AG20443 (cell line): ENCODE data around the gene PTPRM.

Experiments used
- DNase-seq: peaks from one replicate; pipeline ENCODE4 v3.0.0; 2012; ENCODE audit warnings: low spot score, mixed read lengths

The PTPRM gene

DNA sequence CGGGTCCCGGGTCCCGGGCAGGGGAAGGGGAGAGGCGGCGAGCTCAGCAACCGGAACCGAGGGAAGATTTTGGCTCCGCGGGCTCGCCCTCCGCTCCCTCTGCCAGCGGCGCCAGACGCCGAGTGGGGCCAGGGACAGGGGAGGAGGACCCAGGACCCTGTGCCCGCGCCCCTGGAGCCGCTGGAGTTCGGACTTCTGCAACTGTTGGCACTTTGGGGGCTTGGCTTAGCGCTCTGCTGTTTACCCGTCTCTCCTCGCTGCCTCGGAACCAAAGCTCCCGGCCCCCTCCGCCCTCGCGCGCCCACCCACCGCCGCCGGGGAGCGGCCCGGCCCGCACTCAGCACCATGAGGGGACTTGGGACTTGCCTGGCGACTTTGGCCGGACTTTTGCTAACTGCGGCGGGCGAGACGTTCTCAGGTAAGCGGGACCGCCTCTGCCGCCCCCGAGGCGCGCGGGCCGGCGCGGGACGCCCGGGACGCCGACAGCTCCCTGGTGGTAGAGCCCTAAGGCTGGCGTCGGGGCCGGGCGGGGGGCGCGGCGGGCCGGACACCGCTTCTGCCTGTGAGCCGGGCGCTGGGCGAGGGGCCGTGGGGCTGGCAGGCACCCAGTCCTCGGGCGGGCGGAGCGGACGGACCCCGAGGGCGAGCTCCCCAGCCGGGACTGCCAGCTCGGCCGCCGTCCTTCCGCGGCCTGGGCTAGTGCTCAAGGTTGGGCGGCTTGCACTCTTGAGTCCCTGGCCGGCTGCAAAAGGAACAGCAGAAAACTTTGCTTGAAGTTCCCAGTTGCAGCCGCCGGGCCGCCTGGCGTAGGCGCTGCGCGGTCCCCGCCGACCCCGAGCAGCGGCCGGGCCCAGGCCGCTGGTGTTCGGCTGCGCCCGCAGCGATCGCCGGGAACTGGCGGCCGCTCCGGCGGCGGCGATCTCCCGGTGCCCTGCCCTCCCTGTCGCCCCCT is 634 bp downstream of the PTPRM start:
- DNase-seq, result peak; percentile 71

DNA sequence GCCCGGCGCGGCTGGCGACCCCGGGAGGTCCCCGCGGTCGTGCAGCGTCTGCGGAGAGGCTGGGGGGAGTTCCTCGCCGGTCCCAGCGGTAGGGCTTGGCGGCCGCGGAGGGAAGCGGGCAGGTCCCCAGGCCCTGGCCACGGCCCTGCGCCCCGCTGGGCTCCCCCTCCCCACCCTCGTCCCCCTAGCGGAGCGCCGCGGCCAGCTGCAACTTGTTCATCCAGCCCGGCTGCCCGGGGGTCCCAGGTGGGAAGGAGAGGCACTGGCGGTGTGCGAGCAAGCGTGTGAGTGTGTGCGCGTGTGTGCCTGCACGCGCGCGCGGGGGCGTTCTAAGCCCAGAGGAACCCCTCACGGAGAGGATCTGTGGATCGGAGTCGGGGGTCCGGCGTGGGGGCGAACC is 1.3 kb downstream of the PTPRM start:
- no peak for DNase-seq

DNA sequence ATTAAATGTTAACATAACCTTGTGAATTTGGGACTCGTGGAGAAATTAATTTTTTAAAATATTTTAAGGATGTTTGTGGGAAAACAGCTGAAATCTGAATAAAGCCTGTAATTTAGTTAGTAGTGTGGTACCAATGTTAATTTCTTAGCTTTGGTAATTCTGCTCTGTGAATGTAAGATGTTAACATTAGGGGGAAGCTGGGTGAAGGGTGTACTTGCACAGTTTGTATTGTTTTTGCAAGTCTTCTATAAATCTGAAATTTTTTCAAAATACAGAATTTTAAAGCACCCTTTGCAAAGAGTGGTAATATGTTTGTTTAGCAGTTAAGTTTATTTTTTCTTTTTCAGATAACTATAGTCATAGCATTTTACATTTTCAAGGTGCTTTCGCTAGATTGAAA is 4.5 kb downstream of the PTPRM start:
- no peak for DNase-seq

DNA sequence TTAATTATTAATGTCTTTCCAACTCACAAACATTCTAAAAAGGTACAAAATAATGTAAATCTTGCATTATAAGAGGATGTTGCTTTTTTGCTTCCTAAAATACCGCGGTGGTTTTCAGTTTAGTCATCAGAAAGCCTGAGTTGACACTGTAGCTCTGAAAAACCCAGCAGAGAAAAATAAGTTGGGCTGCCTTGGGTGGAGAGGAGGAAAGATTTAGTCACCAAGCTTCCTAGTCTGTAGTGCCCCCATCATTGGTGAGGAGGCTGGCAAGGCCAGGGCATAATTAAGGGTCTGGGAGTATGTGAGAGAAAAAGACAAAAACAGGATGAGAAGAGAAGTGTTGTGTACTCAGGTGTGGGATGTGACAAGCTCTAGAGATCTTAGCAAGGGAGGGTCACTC is 5.7 kb downstream of the PTPRM start:
- no peak for DNase-seq

DNA sequence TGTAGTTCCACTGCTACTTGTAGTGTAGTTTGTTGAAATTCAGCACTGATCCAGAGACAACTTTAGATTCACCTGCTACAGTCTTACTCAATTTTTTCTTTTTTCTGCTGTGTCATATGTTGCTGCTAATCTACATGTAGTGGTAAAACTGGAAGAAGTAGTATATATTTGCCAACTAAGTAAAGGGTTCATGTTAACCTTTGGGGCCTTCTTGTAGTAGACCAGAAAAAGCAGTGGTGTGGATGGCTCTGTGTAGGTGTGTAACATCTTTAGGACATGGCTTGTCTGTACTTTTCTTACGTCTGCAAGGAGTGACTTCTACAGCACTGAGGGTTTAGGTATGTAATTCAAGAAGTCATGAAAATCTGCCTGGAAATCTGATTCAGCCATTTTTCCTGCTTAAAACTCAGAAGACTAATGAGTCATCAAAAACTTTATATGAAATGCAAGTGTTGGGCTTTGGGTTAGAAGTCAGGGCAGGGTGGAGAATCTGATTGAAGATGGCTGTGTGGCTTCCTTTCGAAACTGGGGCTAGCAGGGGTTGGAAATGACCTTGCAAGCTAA is 8.4 kb downstream of the PTPRM start:
- DNase-seq, result peak; percentile 22

DNA sequence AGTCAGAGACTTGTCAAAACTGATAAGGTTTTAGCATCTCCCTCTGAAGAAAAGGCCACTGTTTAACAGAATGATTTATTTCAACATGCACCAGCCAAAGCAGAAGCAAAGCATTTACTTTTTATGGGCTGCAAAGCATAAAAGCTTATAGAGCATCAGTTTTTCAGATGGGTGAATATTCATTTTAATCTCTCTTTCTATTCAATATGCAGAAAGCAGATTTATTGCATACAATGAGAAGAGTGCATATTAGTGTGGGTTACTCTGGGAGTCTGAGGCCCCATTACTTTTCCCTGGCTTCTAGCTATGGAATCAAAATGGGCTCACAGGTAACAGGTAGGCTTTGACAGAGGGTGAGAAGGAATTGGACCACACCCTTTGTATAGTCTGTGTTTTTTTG is 9.0 kb downstream of the PTPRM start:
- no peak for DNase-seq

DNA sequence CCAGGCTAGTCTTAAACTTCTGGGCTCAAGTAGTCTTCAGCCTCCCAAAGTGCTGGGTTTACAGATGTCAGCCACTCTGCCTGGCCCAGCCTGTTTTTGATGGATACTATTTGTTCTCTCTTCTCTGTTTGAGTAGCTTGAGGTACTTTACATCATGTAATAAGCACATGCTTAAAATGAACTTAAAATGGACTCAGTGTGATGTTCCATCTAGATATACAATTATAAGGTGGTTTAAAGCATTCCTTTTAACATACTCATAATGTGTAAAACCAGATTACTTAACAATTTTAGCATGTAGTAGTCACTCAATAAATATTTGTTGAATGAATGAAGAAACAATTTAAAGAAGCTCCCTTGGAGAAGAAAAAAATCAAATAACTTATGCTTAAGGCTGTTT is 9.6 kb downstream of the PTPRM start:
- DNase-seq, result no peak

DNA sequence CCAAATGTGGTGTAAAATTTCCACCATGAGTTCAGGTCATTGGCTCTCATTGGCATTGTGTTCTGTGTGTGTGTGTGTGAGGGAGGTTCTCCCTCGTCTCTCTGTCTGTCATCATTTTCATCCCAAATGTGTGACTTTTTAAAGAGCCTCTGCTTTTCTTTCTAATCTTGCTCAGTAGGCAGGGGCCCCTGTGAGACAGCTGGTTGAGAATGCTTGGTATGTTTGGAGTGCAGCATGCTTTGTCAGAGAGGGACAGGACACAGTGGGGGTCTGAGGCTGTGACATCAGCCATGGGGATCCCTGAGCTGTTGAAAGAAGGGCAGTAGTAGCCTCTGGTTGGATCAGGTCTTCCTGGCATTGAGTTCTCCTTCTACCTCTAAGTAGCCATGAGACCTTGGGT is 10.6 kb downstream of the PTPRM start:
- peak; percentile 82 for DNase-seq

DNA sequence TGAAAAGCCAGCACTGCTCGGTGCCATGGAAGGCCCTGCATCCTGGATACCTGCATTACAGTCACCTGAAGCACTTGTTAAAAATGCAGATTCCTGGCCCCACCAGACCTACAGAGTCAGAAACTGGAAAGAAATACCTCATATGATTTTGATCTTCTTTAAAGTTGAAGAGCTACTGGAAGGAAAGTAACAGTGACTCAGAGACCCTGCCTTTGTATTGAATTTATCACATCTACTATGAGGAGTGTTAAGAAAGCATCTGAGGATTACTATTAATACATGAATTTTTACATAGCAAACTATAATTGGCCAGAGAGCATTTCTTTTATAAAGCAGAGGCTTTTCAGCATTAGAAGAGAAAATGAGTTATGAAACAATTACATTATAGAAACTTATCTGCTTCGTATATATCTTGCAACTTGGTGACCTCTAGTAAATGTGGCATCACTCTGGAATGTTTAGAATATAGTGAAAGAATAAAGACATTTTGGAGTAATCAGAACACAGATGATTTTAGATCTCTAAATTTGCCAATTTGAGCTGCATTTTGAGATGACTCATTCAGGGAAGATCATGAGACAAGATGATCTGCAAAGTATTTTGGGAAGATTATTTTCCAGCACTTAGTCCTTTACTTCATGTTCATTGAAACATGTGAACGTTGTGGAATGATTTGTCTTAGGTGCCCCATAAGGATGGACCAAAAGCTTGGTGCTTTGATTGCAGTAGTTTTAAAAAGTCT is 12.2 kb downstream of the PTPRM start:
- no peak for DNase-seq

DNA sequence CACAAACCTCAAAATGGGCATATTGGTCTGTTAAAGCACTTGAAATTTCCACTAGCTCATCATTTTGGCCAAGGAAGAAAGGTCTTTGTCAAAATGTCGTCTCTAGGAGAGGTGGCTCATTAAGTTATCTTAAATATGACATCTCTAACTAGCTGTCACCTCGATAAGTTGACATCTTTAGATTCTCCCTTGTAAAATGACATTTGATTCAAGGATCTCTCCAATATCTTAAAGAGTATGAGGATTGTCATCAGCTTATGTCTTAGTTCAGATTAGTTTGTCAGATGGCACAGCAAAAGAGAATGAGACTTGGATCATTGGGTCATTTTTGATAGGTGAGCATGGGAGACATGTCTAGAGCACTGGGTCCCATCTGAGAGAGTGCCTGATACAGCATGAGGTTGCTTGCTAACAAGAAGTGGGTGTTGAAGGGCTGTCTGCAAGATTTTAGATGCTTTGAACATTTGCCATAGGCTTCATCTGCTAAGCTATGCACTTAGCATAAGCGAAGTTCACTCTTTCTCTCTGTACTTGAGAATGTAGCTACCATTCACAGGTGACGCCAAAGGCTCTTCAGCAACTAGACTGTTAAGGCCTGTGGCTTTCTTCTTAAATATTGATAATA is 12.9 kb downstream of the PTPRM start:
- DNase-seq, result no peak

DNA sequence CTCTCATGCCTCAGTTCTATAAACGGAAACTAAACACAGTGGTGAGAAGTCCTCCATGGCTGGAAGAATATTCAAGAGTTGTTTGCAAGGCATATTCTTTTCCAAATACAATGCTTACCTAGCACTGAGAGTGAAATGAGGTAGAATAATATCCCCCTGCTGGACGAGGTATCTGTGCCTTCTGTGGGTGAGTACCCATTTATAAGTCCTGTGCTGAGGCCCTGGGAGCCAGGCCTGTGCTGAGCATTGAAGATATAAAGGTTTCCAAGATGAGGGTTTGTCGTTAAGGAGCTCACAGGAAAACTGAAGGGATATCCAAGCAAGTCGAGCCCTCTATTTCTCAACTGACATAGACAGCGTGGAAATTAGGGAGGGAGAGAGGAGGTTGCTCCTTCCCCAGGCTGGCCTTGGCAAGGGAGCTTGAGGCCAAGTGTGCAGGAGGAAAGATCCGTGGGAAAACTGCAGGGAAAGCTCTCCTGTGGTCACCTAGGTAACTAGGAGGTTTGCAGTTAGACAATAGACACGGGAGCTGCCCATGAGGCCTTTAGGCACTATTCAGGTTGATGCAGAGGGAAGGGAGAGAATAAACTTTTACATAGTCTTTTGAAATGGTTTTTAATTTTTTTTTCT is 17.6 kb downstream of the PTPRM start:
- DNase-seq, result no peak

DNA sequence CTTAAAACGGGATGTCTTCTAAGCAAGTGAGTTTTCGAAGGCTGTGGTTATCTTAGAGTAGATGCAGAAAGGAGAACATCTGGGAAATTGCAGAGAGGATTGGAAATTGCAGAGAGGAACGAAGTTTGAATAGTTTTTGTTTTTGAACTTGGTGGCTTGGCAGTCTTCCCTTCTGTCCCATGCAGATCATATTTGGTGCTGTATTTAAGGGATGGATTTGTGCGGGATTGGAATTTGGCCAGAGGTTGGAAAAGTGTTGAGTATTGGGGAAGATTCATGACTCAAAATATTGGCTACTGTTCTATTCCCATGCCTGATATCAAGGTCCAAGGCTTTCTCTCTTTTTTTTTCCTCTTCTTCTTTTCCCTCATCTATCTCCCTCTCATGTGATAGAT is 18.2 kb downstream of the PTPRM start:
- no peak for DNase-seq

DNA sequence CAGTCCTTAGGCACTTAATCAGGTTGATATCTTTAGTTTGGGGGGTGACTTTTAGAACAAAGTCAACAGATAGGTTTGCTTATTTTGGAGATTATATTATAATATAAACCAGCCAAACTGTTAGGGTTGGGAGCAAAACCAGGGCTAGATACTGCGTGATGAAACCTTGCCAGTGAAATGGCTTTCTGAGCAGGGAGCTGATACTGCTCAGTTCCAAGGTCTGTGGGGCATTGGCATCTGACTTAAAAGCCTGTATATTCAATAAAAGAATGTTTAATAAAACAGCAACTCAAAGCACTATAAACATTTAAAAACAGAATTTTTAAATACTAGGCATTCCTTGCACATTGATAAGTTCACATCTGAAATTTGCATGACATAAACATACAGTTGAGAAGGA is 19.3 kb downstream of the PTPRM start:
- DNase-seq, result no peak

DNA sequence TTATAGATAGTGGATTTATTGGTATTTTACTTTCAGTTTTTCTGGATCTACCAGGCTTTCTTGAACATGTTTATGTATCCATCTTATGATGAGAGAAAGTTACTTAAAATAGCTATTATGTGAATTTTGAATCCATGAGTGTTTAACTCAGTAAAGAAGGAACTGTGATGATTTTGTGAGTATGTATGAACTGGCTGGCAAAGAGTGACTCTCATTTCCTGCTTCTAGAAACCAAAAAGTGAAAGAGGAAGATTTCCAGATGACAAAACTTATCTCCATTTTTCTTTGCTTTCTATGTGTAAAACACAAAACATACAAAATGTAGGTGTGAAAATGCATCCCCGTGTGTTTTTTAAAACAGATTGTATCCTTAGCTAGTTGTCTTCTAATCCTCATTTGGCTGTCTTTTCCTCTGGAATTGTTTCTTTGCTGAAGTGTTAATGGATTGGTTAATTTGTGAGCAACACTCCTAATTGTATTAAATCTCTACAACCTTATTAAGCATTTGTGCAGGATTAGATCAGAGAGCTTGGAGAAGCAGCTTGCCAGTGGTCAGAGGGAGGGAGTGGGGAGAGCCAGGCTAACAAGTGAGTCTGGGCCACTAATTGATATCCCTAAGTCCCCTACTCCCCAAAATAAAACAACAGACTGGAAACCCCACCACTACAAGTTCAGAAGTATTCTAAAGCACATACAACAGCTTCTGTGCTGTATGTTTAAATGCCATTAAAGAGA is 23.9 kb downstream of the PTPRM start:
- no peak for DNase-seq

DNA sequence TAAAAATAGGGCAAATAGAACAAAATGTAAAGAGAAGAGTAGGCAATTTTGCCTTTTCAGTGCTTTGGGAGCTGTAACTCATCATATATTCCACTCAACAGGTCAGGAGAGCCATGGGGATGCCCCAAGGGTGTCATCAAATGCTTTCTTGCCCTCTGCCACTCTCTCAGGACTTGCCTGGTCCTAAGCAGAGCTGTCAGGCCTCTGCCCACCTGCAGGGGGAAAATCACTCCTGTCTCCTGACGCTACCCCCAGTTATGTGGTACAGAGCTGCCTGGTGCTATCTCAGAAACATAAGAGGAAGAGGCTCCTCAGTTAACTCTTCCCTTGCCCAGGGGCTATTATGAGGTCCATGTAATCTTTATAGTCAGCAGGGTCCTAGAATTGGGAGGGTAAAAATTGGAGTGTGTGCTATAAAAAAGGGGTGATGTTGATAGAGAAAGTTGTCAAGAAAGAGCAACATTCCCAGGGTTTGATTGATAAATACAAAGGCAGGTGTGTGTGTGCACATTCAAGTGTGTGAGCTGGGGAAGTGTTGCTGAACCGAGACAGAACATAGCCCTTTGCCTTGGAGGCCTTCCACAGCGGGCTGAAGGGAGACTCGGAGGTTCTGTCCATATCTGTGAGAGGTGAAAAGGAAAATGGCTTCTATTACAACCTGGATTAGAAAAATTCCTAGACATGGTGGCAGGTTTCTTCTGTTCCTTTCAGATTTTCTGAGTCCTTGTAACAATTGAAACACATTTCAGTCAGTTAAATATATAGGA is 25.4 kb downstream of the PTPRM start:
- no peak for DNase-seq

DNA sequence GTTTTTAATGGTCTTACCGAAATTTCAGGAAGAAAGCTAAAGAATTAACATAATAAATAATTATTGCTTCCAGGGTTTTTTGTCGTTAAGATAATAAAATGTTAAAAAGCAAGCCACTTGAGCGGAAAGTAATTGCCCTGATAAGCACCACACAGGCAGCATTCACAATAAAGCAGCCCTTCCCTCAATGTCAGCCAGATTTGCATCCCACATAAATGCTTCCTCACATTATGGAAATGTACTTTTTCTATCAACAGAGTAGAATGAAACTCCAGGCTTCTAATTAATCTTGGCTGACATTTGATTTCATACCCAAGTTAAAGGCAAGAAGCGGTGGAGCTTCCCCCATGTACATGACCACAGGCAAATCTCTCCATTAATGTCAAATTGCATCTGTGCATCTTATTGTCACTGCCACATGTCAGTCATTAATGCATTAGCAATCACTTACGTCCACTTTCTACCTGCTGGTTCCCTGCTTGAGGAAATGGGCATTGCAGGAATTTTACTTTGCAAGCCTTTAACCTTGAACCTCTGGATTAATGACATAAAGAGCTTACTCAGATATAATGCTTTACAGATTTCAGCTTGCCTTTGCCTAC is 26.2 kb downstream of the PTPRM start:
- DNase-seq, result no peak

DNA sequence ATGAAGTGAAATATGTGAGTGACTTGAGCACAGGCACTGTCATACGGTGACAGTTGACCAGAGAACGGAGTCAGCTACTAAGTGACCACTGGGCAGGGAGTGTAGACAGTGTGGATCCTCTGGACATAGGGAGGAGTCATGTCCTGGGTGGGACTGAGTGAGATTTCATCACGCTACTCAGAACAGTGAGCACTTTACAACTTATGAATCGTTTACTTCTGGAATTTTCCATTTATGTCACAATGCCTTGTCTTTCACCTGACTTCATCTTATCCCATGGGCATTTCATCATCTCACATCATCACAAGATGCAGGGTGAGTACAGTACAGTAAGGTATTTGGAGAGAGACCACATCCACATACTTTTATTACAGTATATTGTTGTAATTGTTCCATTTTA is 29.0 kb downstream of the PTPRM start:
- DNase-seq, result no peak

DNA sequence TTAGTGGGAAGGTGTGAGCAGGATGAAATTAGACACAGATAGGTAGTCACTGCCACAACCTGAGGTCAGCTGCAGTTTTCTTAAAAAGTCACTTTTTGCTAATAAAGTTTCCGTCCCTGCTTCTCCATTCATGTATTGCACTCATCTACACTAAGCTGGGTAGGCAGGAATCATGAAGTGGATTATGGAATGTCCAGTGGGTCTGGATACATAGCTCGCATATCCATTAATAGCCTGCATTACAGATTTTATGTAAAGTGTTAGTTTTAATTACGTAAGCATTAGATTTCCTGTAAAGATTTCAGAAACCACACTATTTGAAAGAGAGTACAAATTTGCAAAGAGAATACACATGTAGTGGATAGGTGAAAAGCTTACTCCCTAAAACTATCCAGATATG is 30.4 kb downstream of the PTPRM start:
- no peak for DNase-seq

DNA sequence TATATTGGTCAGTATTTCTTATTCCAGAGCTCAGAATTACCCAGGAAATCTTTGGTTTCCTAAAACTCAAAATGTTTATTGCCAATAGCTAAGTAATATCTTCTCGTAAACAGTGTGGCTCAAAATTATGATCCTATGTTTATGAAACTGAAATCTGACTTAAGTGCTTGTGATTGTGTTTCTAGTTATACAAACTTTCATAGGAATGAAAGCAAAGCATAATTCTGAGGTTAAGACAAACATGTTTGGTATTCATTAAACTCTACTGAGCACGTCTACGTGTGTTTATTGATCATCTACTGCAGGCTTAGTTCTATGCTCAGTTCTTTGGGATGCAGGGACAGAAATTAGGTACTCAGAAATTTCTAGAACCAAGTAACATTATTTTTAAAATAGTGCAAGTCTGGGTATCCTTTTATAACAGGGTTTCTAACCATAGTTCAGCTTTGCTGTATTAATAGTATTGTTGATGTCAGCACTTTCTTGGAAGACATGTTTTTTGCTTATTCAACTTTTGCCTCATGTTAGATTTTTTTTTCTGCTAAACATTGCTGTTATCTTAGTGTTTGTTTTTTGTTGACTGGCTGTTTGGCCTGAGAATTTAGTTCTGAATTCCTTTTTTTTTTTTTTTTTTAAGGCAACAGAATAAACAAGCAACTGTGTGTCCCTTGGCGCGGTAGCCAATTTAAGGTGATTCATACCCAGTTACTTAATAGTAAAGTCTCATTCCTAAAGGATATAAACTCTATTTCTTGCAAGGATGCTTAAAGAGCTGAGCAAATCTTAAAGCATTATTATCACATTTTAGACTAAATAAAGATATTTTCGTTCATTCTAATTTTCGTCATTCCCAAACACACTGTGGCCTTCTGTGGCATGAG is 31.3 kb downstream of the PTPRM start:
- no peak for DNase-seq
